Measurements from ENCODE around the gene GLP1R. TPM values are rescaled to one million over a fixed set of nuclear protein-coding genes. Genes with fewer than 3 reads are reported as not detected.

Gene GLP1R
- total RNA-seq, 1 experiment from 2014 or later, result not detected

DNA sequence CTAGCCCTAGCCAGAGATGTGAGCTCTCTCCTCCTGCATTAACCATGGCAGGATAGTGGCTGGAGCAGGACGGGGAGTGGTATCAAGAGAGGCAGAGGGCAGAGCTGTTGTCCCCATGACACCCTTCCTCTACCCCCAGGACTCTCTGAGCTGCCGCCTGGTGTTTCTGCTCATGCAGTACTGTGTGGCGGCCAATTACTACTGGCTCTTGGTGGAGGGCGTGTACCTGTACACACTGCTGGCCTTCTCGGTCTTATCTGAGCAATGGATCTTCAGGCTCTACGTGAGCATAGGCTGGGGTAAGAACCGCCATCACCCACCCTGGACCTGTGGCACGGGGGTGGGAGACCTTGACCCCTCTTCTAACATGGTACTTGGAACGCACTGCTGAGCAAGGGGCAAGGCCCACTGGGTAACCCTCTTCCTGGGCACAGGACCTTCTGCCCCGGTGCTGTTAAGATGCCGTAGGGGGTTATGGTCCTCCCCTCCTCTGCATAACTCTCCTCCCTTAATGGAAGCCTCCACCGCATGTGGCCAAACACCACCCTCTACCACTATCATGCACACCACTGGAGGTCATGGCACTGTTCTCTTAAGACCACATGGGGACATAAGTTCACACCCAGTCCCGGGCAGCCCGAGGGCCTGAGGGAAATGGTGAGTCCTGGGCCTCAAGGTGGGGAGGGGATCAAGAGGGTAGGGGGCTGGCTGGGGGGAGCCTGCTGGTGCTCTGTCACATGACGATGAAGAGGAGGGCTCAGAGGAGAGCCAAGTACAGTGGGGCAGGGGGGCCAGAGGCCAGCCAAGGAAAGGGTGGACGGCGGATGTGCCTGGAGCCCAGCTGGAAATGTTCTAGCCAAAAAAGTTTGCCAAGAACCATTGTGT lies 25.1 kb downstream of the GLP1R start:
- H4K20me1 ChIP-seq (ENCODE audit: insufficient read depth), result no peaks in the 10 kb centered on the region; the same call in 1 of the 2 replicates
- H2AFZ ChIP-seq (ENCODE audit: low read depth, low read length, poor library complexity, severe bottlenecking), result no peak overlapping the region
- no peak overlapping the region for H3K4me3 ChIP-seq (replicated peaks in 1 of 2; ENCODE audit: low read depth in 1 of 2, low read length in 2 of 2)
- no peaks in the 10 kb centered on the region for H3K9me2 ChIP-seq (ENCODE audit: insufficient read depth)
- no TSS peak for BruUV-seq (replicated peaks)
- intact Hi-C loops (cut with micrococcal nuclease), result no loop called here
- TF ChIP-seq ELF1 (IDR thresholded peaks at IDR 0.05; ENCODE audit: borderline replicate concordance, low read depth) (no peak), ZFX (IDR thresholded peaks at IDR 0.05) (no peak), EZH2phosphoT487 (IDR thresholded peaks at IDR 0.05; ENCODE audit: borderline replicate concordance) (no peak), ATF3 (IDR thresholded peaks at IDR 0.05) (no peak), YY1 (IDR thresholded peaks at IDR 0.05; ENCODE audit: extremely low read depth, insufficient replicate concordance, low read depth, low read length) (no peak), EGR1 (IDR thresholded peaks at IDR 0.05; ENCODE audit: low read depth) (no peak), POLR2A (IDR thresholded peaks at IDR 0.05; ENCODE audit: borderline replicate concordance, extremely low read depth, insufficient read depth, insufficient read length) (no peak), RAD21 (IDR thresholded peaks at IDR 0.05; ENCODE audit: low read depth) (no peak), MAX (IDR thresholded peaks at IDR 0.05) (no peak), JUND (IDR thresholded peaks at IDR 0.05) (no peak), SRF (IDR thresholded peaks at IDR 0.05; ENCODE audit: low read depth) (no peak)
- TF ChIP-seq, protein P1, sequence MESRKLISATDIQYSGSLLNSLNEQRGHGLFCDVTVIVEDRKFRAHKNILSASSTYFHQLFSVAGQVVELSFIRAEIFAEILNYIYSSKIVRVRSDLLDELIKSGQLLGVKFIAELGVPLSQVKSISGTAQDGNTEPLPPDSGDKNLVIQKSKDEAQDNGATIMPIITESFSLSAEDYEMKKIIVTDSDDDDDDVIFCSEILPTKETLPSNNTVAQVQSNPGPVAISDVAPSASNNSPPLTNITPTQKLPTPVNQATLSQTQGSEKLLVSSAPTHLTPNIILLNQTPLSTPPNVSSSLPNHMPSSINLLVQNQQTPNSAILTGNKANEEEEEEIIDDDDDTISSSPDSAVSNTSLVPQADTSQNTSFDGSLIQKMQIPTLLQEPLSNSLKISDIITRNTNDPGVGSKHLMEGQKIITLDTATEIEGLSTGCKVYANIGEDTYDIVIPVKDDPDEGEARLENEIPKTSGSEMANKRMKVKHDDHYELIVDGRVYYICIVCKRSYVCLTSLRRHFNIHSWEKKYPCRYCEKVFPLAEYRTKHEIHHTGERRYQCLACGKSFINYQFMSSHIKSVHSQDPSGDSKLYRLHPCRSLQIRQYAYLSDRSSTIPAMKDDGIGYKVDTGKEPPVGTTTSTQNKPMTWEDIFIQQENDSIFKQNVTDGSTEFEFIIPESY (IDR thresholded peaks at IDR 0.05; ENCODE audit: extremely low read depth, insufficient replicate concordance, low read length), result no peak
- no peak overlapping the region for H3K4me2 ChIP-seq (ENCODE audit: low read length)
- POLR2A ChIA-PET, result no interaction called here
- H3K4me1 ChIP-seq (ENCODE audit: control insufficient read depth in 1 of 2, insufficient read depth in 2 of 2, low read length in 2 of 2), result no peaks in the 10 kb centered on the region
- no peak for DNase-seq (ENCODE audit: low read depth, low spot score)
- no peaks in the 10 kb centered on the region; a peak in 1 of 4 replicates for H3K9me3 ChIP-seq (ENCODE audit: control insufficient read depth in 1 of 2, insufficient read depth in 1 of 2, low read depth in 1 of 2, low read length in 2 of 2)
- ATAC-seq, result no peak
- H3K36me3 ChIP-seq (ENCODE audit: control insufficient read depth in 1 of 2, insufficient read depth in 2 of 2, low read length in 2 of 2), result no peaks in the 10 kb centered on the region
- no peak overlapping the region for H3K9ac ChIP-seq (ENCODE audit: low read length)
- H3K27me3 ChIP-seq (ENCODE audit: insufficient read depth, low read length), result 0 out of 2 replicates have a peak, but pooled peaks cover 5% of the 10 kb centered on the region
- CTCF ChIA-PET, result no interaction called here
- no peaks in the 10 kb centered on the region for H3K79me2 ChIP-seq (ENCODE audit: insufficient read depth, low read length)
- RAD21 ChIA-PET (ENCODE audit: low non-redundant PET in 1 of 2, low total read pairs in 2 of 2, uncharacterized antibody in 2 of 2, unreplicated experiment in 2 of 2), result no interaction called here
- no peak overlapping the region for H3K27ac ChIP-seq (ENCODE audit: low read depth, low read length)
